Lower leg skin (tissue), 3 donors: ENCODE results near the gene SORCS2.

Experiments used
- CTCF ChIP-seq, 3 donors: fragments of 450-650 bp; IDR thresholded peaks; one replicate each; pipeline ENCODE4 v1.5.1; 2016; ENCODE audit warnings: antibody characterized with exemption in 3 of 3, mild to moderate bottlenecking in 3 of 3, moderate library complexity in 2 of 3
- POLR2A ChIP-seq, 2 donors: fragments of 450-650 bp; IDR thresholded peaks; one replicate each; pipeline ENCODE4 v1.6.1; 2016 to 2017; ENCODE audit warnings: antibody characterized with exemption in 2 of 2, mild to moderate bottlenecking in 1 of 2, moderate library complexity in 1 of 2

DNA sequence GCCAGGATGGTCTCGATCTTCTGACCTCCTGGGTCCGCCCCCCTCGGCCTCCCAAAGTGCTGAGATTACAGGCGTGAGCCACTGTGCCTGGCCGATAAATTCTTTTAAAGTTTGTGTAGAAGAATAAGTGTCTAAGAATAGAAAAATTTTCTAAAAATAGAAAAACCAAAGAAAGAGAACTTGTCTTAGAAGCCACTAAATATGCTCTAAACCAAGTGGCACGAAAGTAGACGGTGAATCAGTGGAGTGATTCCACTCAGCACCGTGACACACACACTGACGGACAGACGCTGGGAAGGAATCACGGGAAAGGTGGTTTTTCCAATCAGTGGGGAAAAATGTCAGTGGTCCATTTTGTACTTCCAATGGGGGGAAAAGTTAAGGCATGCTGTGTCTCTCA, 315.0 kb downstream of the SORCS2 start:
- no peak for TF ChIP-seq CTCF (IDR thresholded peaks at IDR 0.05)
- TF ChIP-seq POLR2A (IDR thresholded peaks at IDR 0.05) = no peak
